Hepatocyte (in vitro differentiated cells): ENCODE data around the gene GDF15. TPM values are rescaled to one million over a fixed set of nuclear protein-coding genes. Genes with fewer than 3 reads are reported as not detected.
"Not testable (repeated sequence)": the region's sequence is repeated elsewhere in the genome, so short reads cannot be mapped to it uniquely, and the experiment has no call there.

Source experiments
- DNase-seq: peaks from one replicate; pipeline ENCODE4 v3.0.0-alpha.2; 2016; ENCODE audit warnings: low spot score
- H2AFZ ChIP-seq: fragments of 200-600 bp; sonication (generic); 2 replicates; pipeline ENCODE4 v1.6.0; 2016; ENCODE audit warnings: antibody characterized with exemption, mild to moderate bottlenecking
- H3K27ac ChIP-seq: fragments of 200-600 bp; sonication (generic); 2 replicates; pipeline ENCODE4 v1.5.1; 2016; ENCODE audit warnings: mild to moderate bottlenecking
- H3K27me3 ChIP-seq: fragments of 200-600 bp; sonication (generic); 2 replicates; pipeline ENCODE4 v1.6.1; 2016
- H3K36me3 ChIP-seq: fragments of 200-600 bp; sonication (generic); replicated peaks from 2 replicates; pipeline ENCODE4 v1.5.1; 2016; ENCODE audit warnings: low read depth; ENCODE audit not compliant: insufficient read depth
- H3K4me1 ChIP-seq: fragments of 200-600 bp; sonication (generic); 2 replicates; pipeline ENCODE4 v1.5.1; 2016; ENCODE audit warnings: mild to moderate bottlenecking, moderate library complexity; ENCODE audit not compliant: insufficient read depth
- H3K4me2 ChIP-seq: fragments of 200-600 bp; sonication (generic); 2 replicates; pipeline ENCODE4 v1.6.0; 2016
- H3K4me3 ChIP-seq: fragments of 200-600 bp; sonication (generic); 2 replicates; pipeline ENCODE4 v1.5.1; 2016; ENCODE audit warnings: mild to moderate bottlenecking
- H3K79me2 ChIP-seq: fragments of 200-600 bp; sonication (generic); 2 replicates; pipeline ENCODE4 v1.6.0; 2017; ENCODE audit warnings: mild to moderate bottlenecking
- H3K9me2 ChIP-seq: fragments of 200-600 bp; sonication (generic); replicated peaks from 2 replicates; pipeline ENCODE4 v1.6.0; 2017; ENCODE audit warnings: mild to moderate bottlenecking; ENCODE audit not compliant: insufficient read depth
- H3K9me3 ChIP-seq: fragments of 200-600 bp; sonication (generic); 2 replicates; pipeline ENCODE4 v1.5.1; 2016; ENCODE audit warnings: low read depth, mild to moderate bottlenecking
- H4K20me1 ChIP-seq: fragments of 200-600 bp; sonication (generic); 2 replicates; pipeline ENCODE4 v1.6.0; 2016; ENCODE audit warnings: mild to moderate bottlenecking; ENCODE audit not compliant: insufficient read depth, poor library complexity, severe bottlenecking
- EZH2 ChIP-seq: fragments of 200-600 bp; sonication (generic); IDR thresholded peaks from 2 replicates; pipeline ENCODE4 v1.6.1; 2016; ENCODE audit warnings: antibody characterized with exemption, mild to moderate bottlenecking, borderline replicate concordance
- EZH2phosphoT487 ChIP-seq: fragments of 200-600 bp; sonication (generic); IDR thresholded peaks from one replicate; pipeline ENCODE4 v1.6.1; 2018; ENCODE audit warnings: antibody characterized with exemption, mild to moderate bottlenecking, low read depth, moderate library complexity; ENCODE audit not compliant: unreplicated experiment, severe bottlenecking
- WGBS: methylation state at CpG from one replicate; pipeline ENCODE4 v1.1.6; 2016; ENCODE audit warnings: low lambda C conversion rate; ENCODE audit errors: missing lambda C conversion rate; 5-methylcytosine and 5-hydroxymethylcytosine counted together
- polyA plus RNA-seq: library from polyadenylated mRNA; unstranded; fragments of >200 nt; fragmentation: Nextera tagmentation; extraction: Ambion mirVana; gene quantifications from 2 replicates; pipeline ENCODE4 v1.2.1, GENCODE V29; 2016
- total RNA-seq: library from RNA; depleted of rRNA; stranded (reverse); fragments of >200 nt; gene quantifications from 2 replicates; pipeline ENCODE4 v1.2.3, GENCODE V29; 2014
- TF ChIP-seq, protein P1 (sequence below): fragments of 200-600 bp; sonication (generic); IDR thresholded peaks from 2 replicates; pipeline ENCODE4 v1.5.1; 2016; ENCODE audit warnings: antibody characterized with exemption, mild to moderate bottlenecking; ENCODE audit not compliant: poor library complexity

Gene GDF15
- total and polyA plus RNA-seq, 2 experiments from 2014 or later: 123 to 175 TPM

GRCh38 chr19:18380843-18381242 is 5.1 kb upstream of the GDF15 start:
- no peak overlapping the region for H3K4me2 ChIP-seq
- H3K79me2 ChIP-seq: no peaks in the 10 kb centered on the region
- H3K4me1 ChIP-seq: peaks cover 18% of the 10 kb centered on the region
- H3K36me3 ChIP-seq: no peaks in the 10 kb centered on the region
- H2AFZ ChIP-seq: no peak overlapping the region
- H3K27me3 ChIP-seq: no peaks in the 10 kb centered on the region
- H3K9me2 ChIP-seq: no peaks in the 10 kb centered on the region
- 92% methylated on average over 3 of the region's 3 CpGs for WGBS
- H4K20me1 ChIP-seq: no peaks in the 10 kb centered on the region
- no peak overlapping the region for H3K4me3 ChIP-seq
- DNase-seq: no peak
- H3K9me3 ChIP-seq: no peaks in the 10 kb centered on the region
- no peak for TF ChIP-seq EZH2phosphoT487
- TF ChIP-seq, protein P1, sequence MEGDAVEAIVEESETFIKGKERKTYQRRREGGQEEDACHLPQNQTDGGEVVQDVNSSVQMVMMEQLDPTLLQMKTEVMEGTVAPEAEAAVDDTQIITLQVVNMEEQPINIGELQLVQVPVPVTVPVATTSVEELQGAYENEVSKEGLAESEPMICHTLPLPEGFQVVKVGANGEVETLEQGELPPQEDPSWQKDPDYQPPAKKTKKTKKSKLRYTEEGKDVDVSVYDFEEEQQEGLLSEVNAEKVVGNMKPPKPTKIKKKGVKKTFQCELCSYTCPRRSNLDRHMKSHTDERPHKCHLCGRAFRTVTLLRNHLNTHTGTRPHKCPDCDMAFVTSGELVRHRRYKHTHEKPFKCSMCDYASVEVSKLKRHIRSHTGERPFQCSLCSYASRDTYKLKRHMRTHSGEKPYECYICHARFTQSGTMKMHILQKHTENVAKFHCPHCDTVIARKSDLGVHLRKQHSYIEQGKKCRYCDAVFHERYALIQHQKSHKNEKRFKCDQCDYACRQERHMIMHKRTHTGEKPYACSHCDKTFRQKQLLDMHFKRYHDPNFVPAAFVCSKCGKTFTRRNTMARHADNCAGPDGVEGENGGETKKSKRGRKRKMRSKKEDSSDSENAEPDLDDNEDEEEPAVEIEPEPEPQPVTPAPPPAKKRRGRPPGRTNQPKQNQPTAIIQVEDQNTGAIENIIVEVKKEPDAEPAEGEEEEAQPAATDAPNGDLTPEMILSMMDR: no peak
- no peak for TF ChIP-seq EZH2
- peak overlapping the region; percentile 71 for H3K27ac ChIP-seq

DNA sequence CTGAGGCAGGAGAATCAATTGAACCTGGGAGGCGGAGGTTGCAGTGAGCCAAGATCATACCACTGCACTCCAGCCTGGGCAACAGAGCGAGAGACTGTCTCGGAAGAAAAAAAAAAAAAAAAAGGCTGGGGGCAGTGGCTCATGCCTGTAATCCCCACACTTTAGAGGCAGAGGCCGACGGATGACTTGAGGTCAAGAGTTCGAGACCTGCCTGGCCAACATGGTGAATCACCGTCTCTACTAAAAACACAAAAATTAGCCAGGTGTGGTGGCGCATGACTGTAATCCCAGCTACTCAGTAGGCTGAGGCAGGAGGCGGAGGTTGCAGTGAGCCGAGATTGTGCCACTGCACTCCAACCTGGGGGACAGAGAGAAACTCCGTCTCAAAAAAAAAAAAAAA is 2.3 kb upstream of the GDF15 start:
- WGBS: 94% methylated on average over 9 of the region's 11 CpGs

DNA sequence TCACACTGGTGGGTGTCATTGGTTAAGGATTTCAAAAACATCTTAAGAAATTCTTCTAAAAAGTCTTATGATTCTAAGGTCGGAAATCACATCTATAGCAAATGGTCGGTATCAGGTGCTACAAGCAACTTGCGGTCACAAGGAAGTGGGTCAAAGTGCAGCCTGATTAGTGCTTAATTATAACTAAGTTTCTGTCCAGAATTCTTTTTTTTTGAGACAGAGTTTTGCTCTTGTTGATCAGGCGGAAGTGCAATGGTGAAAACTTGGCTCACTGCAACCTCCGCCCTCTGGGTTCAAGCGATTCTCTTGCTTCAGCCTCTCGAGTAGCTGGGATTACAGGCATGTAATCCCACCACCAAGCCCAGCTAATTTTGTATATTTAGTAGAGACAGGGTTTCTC is 1.2 kb upstream of the GDF15 start:
- Histone ChIP-seq H4K20me1 (no peaks in the 10 kb centered on the region), H3K9me3 (no peaks in the 10 kb centered on the region), H3K27me3 (no peaks in the 10 kb centered on the region), H3K4me2 (no peak overlapping the region), H3K9me2 (no peaks in the 10 kb centered on the region), H3K79me2 (peaks cover 18% of the 10 kb centered on the region), H3K4me1 (peaks cover 23% of the 10 kb centered on the region), H3K27ac (peak overlapping the region; percentile 86), H2AFZ (no peak overlapping the region), H3K36me3 (no peaks in the 10 kb centered on the region), H3K4me3 (no peak overlapping the region)
- WGBS: 80% methylated on average over 7 of the region's 7 CpGs
- no peak for TF ChIP-seq EZH2phosphoT487
- no peak for TF ChIP-seq EZH2
- no peak for DNase-seq

More for the DNA sequence above, 2.3 kb upstream of the GDF15 start:
- not testable (repeated sequence) for H4K20me1 ChIP-seq, H3K27me3 ChIP-seq, H3K36me3 ChIP-seq, H3K4me2 ChIP-seq, H3K4me3 ChIP-seq, H3K9me3 ChIP-seq, H3K27ac ChIP-seq, H3K9me2 ChIP-seq, H2AFZ ChIP-seq, DNase-seq
- Histone ChIP-seq H3K4me1 (peaks cover 23% of the 10 kb centered on the region), H3K79me2 (peaks cover 18% of the 10 kb centered on the region)

DNA sequence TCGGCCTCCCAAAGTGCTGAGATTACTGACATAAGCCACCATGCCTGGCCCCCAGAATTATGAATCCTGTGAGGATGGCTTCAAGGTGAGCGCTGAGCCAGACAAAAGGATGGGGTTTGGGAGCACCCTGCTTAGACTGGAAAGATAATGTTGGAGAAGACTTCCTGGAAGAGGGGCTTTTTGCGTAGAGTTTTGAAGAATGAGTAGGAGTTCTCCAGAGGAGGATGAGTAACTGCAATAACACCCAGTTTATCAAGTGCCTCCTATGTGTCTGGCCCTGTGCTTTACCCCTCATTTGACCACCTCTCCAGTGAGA is 641 bp upstream of the GDF15 start:
- TF ChIP-seq EZH2: no peak
- TF ChIP-seq, protein P1: no peak
- no peak for TF ChIP-seq EZH2phosphoT487
- Histone ChIP-seq H2AFZ (no peak overlapping the region), H3K9me3 (no peaks in the 10 kb centered on the region), H3K4me3 (no peak overlapping the region), H3K36me3 (no peaks in the 10 kb centered on the region), H3K4me1 (peaks cover 20% of the 10 kb centered on the region), H4K20me1 (no peaks in the 10 kb centered on the region), H3K27me3 (no peaks in the 10 kb centered on the region), H3K27ac (peak overlapping the region; percentile 86), H3K9me2 (no peaks in the 10 kb centered on the region), H3K79me2 (peaks cover 18% of the 10 kb centered on the region), H3K4me2 (no peak overlapping the region)
- 93% methylated on average over 3 of the region's 3 CpGs for WGBS
- no peak for DNase-seq
